ENCODE data around the gene IPPK. TPM values are rescaled to one million over a fixed set of nuclear protein-coding genes. Genes with fewer than 3 reads are reported as not detected.
"Not testable (repeated sequence)": the region's sequence is repeated elsewhere in the genome, so short reads cannot be mapped to it uniquely, and the experiment has no call there.

Gene IPPK
- total RNA-seq, 1 donor from 2014 or later: 15.4 TPM

DNA sequence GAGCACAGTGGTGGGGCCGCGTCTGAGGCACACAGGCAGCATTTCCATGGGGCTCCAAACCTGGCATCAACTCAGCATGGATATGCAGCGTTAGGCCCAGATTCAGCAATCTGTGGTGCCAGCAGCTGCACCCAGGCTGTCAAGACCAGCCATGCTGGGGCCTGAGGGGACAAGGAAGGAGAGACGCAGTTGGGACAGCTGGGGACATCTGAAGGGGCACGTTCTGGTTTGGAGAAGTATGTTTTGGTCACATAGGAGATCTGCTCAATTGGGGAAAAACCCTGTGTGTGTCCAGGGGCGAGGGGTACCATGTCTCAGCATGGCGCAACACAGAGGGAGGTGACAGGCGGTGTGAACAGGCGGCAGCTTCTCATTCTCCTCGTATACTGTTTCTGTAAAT is 67.5 kb downstream of the IPPK start:
- no peak for DNase-seq (ENCODE audit: extremely low read depth, low read depth, low spot score)

- DNase-seq (ENCODE audit: extremely low read depth, low read depth, low spot score): no peak
Measured at GRCh38 chr9:92601451-92601850, 68.5 kb downstream of the IPPK start.

DNA sequence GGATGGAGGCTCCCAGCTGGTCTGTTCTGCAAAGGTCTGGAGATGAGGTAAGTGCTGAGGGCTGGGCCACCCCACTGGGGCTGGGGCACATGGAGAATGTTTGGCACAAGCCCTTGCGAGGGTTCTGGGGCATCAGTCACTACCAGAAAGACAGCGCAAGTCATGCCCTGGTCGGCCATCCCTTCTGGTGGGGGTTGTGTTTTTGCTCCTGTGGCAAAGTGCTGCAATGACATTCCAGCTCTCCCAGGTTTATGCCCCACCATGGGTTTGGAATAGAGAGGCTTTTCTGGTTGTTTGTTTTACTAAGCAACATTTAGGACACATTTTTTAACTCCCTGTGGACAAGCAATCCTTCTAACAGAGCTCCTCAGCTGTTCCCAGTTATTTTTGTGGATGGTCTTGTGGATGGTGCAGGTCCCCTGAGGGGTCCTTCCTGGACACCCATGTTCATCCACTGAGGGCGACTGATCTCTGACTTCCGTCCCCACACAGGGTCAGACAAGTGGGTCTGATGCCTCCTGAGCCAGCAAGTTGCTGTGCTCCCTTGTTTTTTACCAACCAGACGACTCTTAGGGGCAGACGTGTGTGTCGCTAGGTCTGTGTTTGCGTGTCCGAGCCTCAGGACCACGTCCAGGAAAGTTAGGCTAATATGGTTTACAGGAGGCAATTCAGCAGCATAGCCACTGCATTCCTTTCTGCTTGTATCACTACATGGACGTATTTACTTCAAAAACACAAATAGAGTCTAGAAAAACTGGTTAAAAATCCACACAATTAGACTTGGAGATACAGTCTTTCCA is 69.3 kb downstream of the IPPK start:
- DNase-seq (ENCODE audit: extremely low read depth, low read depth, low spot score): no peak

GRCh38 chr9:92599938-92600461 is 69.9 kb downstream of the IPPK start:
- DNase-seq (ENCODE audit: extremely low read depth, low read depth, low spot score): no peak

DNA sequence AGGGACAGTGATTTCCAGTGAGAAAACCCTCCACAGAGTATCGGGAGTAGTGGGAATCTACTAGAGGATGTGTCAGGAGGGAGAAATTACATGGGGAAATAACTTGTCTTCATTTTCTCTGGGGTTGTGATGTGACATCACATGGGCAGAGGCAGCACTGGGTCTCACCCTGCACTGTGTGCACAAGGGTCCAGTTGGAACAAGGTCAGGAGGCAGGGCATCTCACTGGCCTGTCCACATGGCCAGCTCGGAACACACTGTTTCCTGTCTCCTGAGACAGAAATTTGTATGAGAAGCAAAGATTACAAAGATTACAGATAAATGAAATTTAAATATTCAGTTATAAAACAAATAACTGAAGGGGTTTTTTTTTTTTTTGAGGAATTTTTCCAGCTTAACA is 71.5 kb downstream of the IPPK start:
- DNase-seq (ENCODE audit: extremely low read depth, low read depth, low spot score): no peak

GRCh38 chr9:92595930-92596329 is 74.0 kb downstream of the IPPK start:
- no peak for DNase-seq (ENCODE audit: extremely low read depth, low read depth, low spot score)

GRCh38 chr9:92595075-92595474 is 74.9 kb downstream of the IPPK start:
- DNase-seq (ENCODE audit: extremely low read depth, low read depth, low spot score): not testable (repeated sequence)

GRCh38 chr9:92592946-92593861 is 76.7 kb downstream of the IPPK start:
- no peak for DNase-seq (ENCODE audit: extremely low read depth, low read depth, low spot score)

GRCh38 chr9:92592537-92592936 is 77.4 kb downstream of the IPPK start:
- no peak for DNase-seq (ENCODE audit: extremely low read depth, low read depth, low spot score)

DNA sequence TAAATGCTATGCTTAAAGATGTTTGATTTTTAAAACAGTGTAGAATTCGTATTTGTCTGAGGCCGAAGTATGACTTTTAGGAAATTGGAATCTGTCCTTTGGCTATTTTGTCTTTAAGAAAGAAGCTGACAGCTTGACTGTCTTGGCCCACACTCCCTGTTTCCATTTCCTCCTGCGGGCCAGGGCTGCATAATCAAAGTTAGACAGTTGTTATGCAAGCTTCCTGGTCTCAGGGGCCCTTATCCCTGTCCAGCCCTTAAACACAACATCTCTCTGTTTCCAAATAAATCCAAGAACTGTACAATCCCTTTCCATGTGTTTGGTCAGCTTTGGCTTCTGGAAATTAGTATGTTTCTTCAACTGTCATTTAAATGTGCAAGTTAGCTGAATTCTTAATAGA is 79.6 kb downstream of the IPPK start:
- no peak for DNase-seq (ENCODE audit: extremely low read depth, low read depth, low spot score)

DNA sequence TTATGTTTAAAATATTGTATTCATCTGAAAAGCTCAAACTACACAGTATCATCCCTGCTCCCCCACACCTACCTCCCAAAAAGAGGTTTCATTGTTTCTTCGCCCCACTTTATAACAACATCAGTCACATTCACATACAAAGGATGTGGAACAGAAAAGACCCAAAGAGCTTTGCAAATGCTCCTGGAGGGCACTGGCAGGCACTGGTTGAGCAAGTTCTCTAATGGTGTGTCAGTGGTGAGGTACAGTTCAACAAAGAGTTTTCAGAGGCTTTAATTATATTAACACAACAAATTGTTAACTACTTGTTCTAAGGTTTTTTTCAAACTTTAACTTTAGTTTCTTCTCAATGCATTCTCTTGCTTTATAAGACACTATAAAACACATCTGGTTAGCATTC is 80.0 kb downstream of the IPPK start:
- DNase-seq (ENCODE audit: extremely low read depth, low read depth, low spot score): no peak

GRCh38 chr9:92576175-92576574 is 93.8 kb downstream of the IPPK start:
- DNase-seq (ENCODE audit: extremely low read depth, low read depth, low spot score): no peak

DNA sequence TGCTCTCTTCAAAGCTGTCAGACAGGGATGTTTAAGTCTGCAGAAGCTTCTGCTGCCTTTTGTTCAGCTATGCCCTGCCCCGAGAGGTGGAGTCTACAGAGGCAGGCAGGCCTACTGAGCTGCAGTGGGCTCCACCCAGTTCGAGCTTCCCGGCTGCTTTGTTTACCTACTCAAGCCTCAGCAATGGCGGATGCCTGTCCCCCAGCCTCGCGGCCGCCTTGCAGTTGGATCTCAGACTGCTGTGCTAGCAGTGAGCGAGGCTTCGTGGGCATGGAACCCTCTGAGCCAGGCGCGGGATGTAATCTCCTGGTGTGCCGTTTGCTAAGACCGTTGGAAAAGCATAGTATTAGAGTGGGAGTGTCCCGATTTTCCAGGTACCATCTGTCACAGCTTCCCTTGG is 96.3 kb downstream of the IPPK start:
- not testable (repeated sequence) for DNase-seq (ENCODE audit: extremely low read depth, low read depth, low spot score)

DNA sequence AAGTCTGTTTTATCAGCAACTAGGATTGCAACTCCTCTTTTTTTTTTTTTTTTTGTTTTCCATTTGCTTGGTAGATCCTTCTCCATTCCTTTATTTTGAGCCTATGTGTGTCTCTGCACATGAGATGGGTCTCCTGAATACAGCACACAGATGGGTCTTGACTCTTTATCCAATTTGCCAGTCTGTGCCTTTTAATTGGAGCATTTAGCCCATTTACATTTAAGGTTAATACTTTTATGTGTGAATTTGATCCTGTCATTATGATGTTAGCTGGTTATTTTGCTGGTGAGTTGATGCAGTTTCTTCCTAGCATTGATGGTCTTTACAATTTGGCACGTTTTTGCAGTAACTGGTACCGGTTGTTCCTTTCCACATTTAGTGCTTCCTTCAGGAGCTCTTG is 98.1 kb downstream of the IPPK start:
- DNase-seq (ENCODE audit: extremely low read depth, low read depth, low spot score): not testable (repeated sequence)

GRCh38 chr9:92564982-92565381 is 104.9 kb downstream of the IPPK start:
- no peak for DNase-seq (ENCODE audit: extremely low read depth, low read depth, low spot score)

DNA sequence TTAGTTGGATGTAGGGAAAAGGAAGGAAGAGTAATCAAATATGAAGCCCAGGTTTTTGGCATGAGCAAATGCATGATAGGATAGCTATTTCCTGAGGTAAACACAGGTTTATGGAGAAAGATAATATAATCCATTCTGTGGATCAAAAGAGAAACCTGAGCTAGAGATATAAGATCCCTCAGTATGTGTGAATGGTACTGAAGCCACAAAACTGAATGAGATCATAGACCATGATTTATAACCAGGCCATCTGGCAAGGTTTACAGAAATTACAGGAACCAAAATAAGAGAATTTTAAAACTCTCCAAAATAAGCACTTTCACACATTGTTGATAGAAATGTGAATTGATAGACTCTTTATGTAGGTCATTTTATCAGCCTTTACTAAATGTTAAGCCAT is 105.4 kb downstream of the IPPK start:
- no peak for DNase-seq (ENCODE audit: extremely low read depth, low read depth, low spot score)

Other genes with a start within 250 kb of the IPPK start
- gene OMD, start 245.7 kb downstream of the IPPK start, total RNA-seq: not detected in 2 replicates
- not detected in 2 replicates for gene ASPN, start 187.6 kb downstream of the IPPK start, total RNA-seq
- not detected in 2 replicates for gene ECM2, start 134.1 kb downstream of the IPPK start, total RNA-seq
- gene BICD2, start 94.7 kb upstream of the IPPK start, total RNA-seq: 45.6 and 51.4 TPM in 2 replicates
- 9.0 and 9.1 TPM in 2 replicates for gene ZNF484, start 207.9 kb upstream of the IPPK start, total RNA-seq

All from glomerular endothelial cell (primary cell).